Mesendoderm (in vitro differentiated cells): ENCODE measurements around the gene CPT1B.
A peak's percentile ranks its signal among the peaks of the same experiment; 100 is the strongest.

ENCODE experiments used
- DNase-seq: peaks from one replicate; pipeline ENCODE4 v3.0.0; 2013
- H2AK5ac ChIP-seq: 2 replicates; pipeline ENCODE4 v1.6.1; 2013; ENCODE audit warnings: low read length, inconsistent platforms
- H2BK120ac ChIP-seq: 2 replicates; pipeline ENCODE4 v1.6.1; 2013; ENCODE audit warnings: low read depth, mild to moderate bottlenecking, low read length, moderate library complexity, mixed read lengths
- H2BK15ac ChIP-seq: replicated peaks from 2 replicates; pipeline ENCODE4 v1.6.1; 2013; ENCODE audit warnings: low read depth, mild to moderate bottlenecking, moderate library complexity
- H2BK5ac ChIP-seq: 2 replicates; pipeline ENCODE4 v1.6.1; 2013; ENCODE audit warnings: low read length, inconsistent platforms
- H3K18ac ChIP-seq: 2 replicates; pipeline ENCODE4 v1.6.1; 2013; ENCODE audit warnings: mild to moderate bottlenecking, low read length, mixed read lengths
- H3K23ac ChIP-seq: one replicate; pipeline ENCODE4 v1.6.1; 2013; ENCODE audit warnings: low read length
- H3K27ac ChIP-seq: 2 replicates; pipeline ENCODE4 v1.5.1; 2013; ENCODE audit warnings: low read depth, mild to moderate bottlenecking, inconsistent platforms, low read length, moderate library complexity
- H3K27me3 ChIP-seq: 2 replicates; pipeline ENCODE4 v1.6.1; 2013; ENCODE audit warnings: low read length, control low read depth, mild to moderate bottlenecking, inconsistent platforms; ENCODE audit not compliant: insufficient read depth, poor library complexity
- H3K36me3 ChIP-seq: 2 replicates; pipeline ENCODE4 v1.6.1; 2013; ENCODE audit warnings: low read length, inconsistent platforms; ENCODE audit not compliant: control insufficient read depth, insufficient read depth
- H3K4ac ChIP-seq: one replicate; pipeline ENCODE4 v1.6.1; 2013; ENCODE audit warnings: low read depth, mild to moderate bottlenecking, low read length, moderate library complexity
- H3K4me1 ChIP-seq: 2 replicates; pipeline ENCODE4 v1.6.1; 2013; ENCODE audit warnings: low read depth, low read length, inconsistent platforms; ENCODE audit not compliant: control insufficient read depth
- H3K4me2 ChIP-seq: 2 replicates; pipeline ENCODE4 v1.6.1; 2013; ENCODE audit warnings: low read length
- H3K4me3 ChIP-seq: 2 replicates; pipeline ENCODE4 v1.5.1; 2013; ENCODE audit warnings: mild to moderate bottlenecking, low read length
- H3K56ac ChIP-seq: one replicate; pipeline ENCODE4 v1.6.1; 2013; ENCODE audit warnings: low read length
- H3K79me1 ChIP-seq: 2 replicates; pipeline ENCODE4 v1.6.1; 2013; ENCODE audit warnings: low read length, inconsistent platforms
- H3K79me2 ChIP-seq: 2 replicates; pipeline ENCODE4 v1.6.1; 2013; ENCODE audit warnings: mild to moderate bottlenecking, low read length; ENCODE audit not compliant: control insufficient read depth, insufficient read depth
- H3K9ac ChIP-seq: 2 replicates; pipeline ENCODE4 v1.6.1; 2013; ENCODE audit warnings: low read length, inconsistent platforms
- H4K5ac ChIP-seq: one replicate; pipeline ENCODE4 v1.6.1; 2013; ENCODE audit warnings: low read length
- H4K8ac ChIP-seq: one replicate; pipeline ENCODE4 v1.6.1; 2013; ENCODE audit warnings: low read depth, mild to moderate bottlenecking, control low read depth, low read length, moderate library complexity
- WGBS: extraction: QIAGEN DNeasy Blood & Tissue Kit; methylation state at CpG from one replicate; pipeline ENCODE4 v1.1.7; 2013; ENCODE audit warnings: low lambda C conversion rate, missing lambda C conversion rate; ENCODE audit not compliant: insufficient coverage; ENCODE audit errors: extremely low coverage; 5-methylcytosine and 5-hydroxymethylcytosine counted together

Gene CPT1B

DNA sequence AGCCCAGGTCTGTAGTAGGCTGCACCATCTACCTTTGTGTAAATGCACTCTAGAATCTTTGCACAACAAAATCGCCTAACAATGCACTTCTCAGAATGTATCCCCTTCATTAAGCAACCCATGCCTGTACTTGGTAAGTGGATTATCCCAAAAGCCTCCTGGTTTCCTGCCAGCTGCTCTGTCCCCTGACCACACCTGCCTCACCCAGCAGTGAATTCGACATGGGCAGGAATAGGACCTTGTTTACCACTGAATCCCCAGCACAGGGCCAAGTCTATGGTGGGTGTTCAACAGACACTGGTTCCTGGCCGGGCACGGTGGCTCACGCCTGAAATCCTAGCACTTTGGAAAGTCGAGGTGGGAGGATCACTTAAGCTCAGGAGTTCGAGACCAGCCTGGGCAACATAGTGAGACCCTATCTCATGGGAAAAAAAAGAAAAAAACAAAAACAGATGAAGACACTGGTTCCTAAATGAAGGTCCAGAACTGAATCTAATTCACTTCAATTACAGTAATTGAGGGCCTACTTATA, 10.4 kb downstream of the CPT1B start:
- Histone ChIP-seq H2BK120ac (no peak overlapping the region), H3K36me3 (peaks cover 19% of the 10 kb centered on the region), H2BK5ac (no peak overlapping the region), H3K4me3 (no peak overlapping the region), H3K79me1 (no peaks in the 10 kb centered on the region), H3K79me2 (no peaks in the 10 kb centered on the region), H3K56ac (no peak overlapping the region), H3K4ac (no peak overlapping the region), H4K8ac (no peak overlapping the region), H3K4me2 (no peak overlapping the region), H4K5ac (no peak overlapping the region), H3K9ac (no peak overlapping the region), H3K23ac (no peak overlapping the region), H3K27ac (no peak overlapping the region), H2AK5ac (no peak overlapping the region), H3K4me1 (no peaks in the 10 kb centered on the region), H2BK15ac (no peak overlapping the region), H3K18ac (no peak overlapping the region), H3K27me3 (no peaks in the 10 kb centered on the region)
- DNase-seq, result no peak
- WGBS, result no CpG with 5 or more reads among the region's 7 CpGs

DNA sequence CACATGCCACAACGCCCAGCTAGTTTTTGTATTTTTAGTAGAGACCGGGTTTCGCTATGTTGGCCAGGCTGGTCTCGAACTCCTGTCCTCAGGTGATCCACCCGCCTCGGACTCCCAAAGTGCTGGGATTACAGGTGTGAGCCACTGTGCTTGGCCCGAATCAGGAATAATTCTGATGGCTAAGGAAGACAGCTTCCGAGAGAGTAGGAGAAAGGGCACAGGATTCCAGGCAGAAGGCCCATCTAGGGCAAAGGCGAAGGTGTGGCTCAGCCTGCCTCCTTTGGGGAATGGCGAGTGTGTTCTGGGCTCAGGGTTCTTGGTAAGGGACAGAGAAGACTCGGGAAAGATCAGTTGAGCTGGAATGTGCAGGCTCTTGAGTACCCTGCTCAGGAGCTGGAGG, 13.9 kb downstream of the CPT1B start:
- Histone ChIP-seq H3K4ac (no peak overlapping the region), H4K5ac (no peak overlapping the region), H3K23ac (no peak overlapping the region), H2BK120ac (no peak overlapping the region), H3K36me3 (peaks cover 3% of the 10 kb centered on the region), H3K56ac (no peak overlapping the region), H2BK15ac (no peak overlapping the region), H3K27ac (no peak overlapping the region), H2AK5ac (no peak overlapping the region), H2BK5ac (no peak overlapping the region), H3K4me2 (no peak overlapping the region), H3K27me3 (no peaks in the 10 kb centered on the region), H3K4me1 (no peaks in the 10 kb centered on the region), H3K79me2 (no peaks in the 10 kb centered on the region), H3K4me3 (no peak overlapping the region), H4K8ac (no peak overlapping the region), H3K9ac (no peak overlapping the region), H3K79me1 (no peaks in the 10 kb centered on the region), H3K18ac (no peak overlapping the region)
- no peak for DNase-seq
- no CpG with 5 or more reads among the region's 11 CpGs for WGBS

DNA sequence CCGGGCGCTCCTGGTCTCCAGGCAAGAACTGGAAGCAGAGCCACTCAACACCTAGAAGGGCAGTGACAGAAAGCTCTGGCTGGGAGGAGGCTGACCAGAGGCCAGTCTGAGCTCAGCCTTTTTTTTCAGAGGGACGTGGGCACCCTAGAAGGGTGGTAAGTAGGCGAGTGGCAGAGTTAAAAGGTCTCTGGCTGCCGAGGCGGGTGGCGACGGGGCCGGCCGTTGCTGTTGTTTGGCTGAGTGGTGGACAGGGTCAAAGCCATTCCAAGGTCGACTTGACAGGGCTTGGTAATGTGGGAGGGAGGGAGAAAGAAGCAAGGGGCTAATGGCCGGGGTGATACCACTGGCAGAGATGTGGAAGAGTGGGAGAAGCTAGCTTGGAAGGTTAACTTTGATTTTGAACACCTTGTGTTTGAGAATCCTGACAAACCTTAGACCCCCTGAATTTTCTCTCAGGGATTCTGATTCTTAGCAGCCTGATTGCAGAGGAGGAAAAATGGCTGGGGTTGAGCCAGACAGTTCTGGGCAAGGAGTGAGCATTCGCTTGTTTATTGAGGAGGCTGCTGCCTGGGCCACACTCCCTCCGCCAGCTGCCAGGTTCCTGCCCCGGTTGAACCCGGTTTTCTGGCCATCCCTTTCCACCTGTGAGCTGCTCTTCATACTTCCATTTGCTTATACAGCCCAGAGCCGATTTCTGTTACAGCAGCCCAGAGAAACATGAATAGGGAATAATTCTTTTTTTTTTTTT, 14.6 kb downstream of the CPT1B start:
- Histone ChIP-seq H4K5ac (no peak overlapping the region), H2AK5ac (no peak overlapping the region), H3K4me1 (no peaks in the 10 kb centered on the region), H2BK15ac (no peak overlapping the region), H3K36me3 (no peaks in the 10 kb centered on the region), H3K56ac (peak overlapping the region; percentile 84), H2BK5ac (no peak overlapping the region), H3K4me2 (peak overlapping the region; percentile 99), H4K8ac (no peak overlapping the region), H3K79me2 (no peaks in the 10 kb centered on the region), H3K27ac (no peak overlapping the region), H3K27me3 (no peaks in the 10 kb centered on the region), H3K23ac (no peak overlapping the region), H3K4me3 (peak overlapping the region; percentile 70), H2BK120ac (no peak overlapping the region), H3K79me1 (no peaks in the 10 kb centered on the region), H3K4ac (no peak overlapping the region), H3K18ac (no peak overlapping the region), H3K9ac (peak overlapping the region; percentile 76)
- DNase-seq, result no peak
- no CpG with 5 or more reads among the region's 17 CpGs for WGBS

DNA sequence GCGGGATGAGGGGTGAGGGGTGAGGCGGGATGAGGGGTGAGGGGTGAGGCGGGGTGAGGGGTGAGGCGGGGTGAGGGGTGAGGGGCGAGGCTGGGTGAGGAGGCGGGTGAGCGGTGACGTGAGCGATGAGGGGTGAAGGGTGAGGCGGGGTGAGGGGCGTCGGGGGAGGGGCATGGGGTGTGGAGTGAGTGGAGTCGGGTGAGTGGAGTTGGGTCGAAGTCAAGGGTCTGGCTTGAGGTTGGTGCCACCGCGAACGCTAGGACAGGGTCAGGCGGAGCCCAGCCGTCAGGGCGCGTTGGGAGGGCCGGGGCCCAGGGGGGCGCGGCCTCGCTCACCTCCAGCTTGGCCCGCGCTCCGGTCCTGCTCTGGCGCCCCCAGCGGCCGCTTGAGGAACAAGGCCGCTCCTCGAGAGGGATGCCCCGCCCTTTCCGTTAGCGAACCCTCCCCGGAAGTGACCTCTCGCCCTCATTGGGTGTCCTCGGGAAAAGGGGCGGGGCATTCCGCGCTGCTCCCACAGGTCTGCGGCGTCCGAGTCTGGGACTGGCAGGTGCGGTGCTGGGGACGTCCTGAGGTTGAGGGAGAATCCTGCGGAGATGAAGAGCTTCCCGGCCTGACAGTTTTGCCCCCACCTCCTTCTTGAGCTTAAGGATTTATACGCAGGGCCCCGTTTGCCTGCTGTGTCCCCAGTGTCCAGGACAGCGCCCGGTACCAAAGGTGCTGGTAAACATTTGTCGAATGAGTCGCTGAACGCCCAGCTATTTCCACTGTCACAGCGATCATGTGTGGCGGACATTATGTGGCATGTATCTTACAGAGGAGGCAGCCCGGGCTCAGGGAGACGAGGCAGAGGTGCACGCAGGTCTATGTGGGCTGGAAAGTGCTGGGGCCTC, 15.5 kb downstream of the CPT1B start, which contains the start of gene SYCE3:
TSS of gene SYCE3 (minus strand) at position 397 of the 890 bp plus-strand sequence. CDS start 6,514 bp downstream, outside the sequence.
- Histone ChIP-seq H3K18ac (no peak within 1 kb of the TSS), H3K27ac (no peak within 1 kb of the TSS), H2BK5ac (no peak within 1 kb of the TSS), H3K4me2 (peak within 1 kb of the TSS; percentile 99), H3K4ac (no peak within 1 kb of the TSS), H2BK120ac (no peak within 1 kb of the TSS), H3K56ac (peak within 1 kb of the TSS; percentile 84), H4K5ac (no peak within 1 kb of the TSS), H3K27me3 (no peaks in the 10 kb centered on the region), H3K79me2 (no peaks in the 10 kb centered on the region), H3K4me3 (peak within 1 kb of the TSS; percentile 70), H3K36me3 (no peaks in the 10 kb centered on the region), H3K9ac (peak within 1 kb of the TSS; percentile 76), H2AK5ac (no peak within 1 kb of the TSS), H2BK15ac (no peak within 1 kb of the TSS), H4K8ac (no peak within 1 kb of the TSS), H3K23ac (no peak within 1 kb of the TSS), H3K4me1 (no peaks in the 10 kb centered on the region), H3K79me1 (no peaks in the 10 kb centered on the region)
- DNase-seq, result peak; percentile 96
- no CpG with 5 or more reads among the region's 61 CpGs for WGBS

DNA sequence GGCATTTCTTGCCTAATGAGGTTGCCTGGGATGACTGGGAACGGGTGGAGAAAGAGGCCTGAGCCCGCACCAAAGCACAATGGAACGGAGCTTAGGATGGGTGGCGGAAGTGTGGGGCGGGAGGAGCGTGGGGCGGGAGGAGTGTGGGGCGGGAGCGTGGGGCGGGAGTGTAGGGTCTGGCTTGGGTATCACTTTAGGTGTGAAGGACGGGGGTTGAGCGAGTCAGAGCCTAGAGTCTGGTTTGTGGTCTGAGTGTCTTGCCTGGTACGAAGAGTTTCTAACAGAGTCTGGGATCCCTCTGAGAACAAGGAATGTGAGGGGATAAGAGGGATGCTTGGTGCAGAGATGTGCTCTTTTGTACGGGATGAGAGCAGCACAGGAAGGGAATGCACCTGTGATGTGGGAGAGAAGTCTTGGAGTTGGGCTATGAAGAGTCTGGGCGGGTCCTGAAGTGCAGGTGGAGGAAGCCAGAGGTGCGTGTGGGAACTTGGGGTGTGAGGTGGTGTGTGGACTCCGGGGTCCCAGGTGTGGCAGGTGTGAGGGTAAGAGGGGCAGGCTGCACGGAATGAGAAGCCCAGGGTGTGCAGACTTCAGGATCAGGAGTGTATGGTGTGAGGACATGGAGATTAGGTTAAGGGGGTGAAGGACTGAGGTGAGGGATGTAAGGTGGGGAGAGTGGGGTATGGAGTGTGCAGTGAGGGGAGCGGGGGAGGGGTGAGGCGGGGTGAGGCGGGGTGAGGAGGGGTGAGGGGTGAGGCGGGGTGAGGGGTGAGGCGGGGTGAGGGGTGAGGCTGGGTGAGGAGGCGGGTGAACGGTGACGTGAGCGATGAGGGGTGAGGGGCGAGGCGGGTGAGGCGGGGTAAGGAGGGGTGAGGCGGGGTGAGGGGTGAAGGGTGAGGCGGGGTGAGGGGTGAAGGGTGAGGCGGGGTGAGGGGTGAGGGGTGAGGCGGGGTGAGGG, 16.5 kb downstream of the CPT1B start:
- no peak overlapping the region for H3K4ac ChIP-seq
- H3K36me3 ChIP-seq, result no peaks in the 10 kb centered on the region
- H3K23ac ChIP-seq, result no peak overlapping the region
- peak; percentile 25 for DNase-seq
- H3K56ac ChIP-seq, result no peak overlapping the region
- no peak overlapping the region for H2BK120ac ChIP-seq
- no CpG with 5 or more reads among the region's 34 CpGs for WGBS
- no peak overlapping the region for H3K18ac ChIP-seq
- H3K4me3 ChIP-seq, result no peak overlapping the region
- no peaks in the 10 kb centered on the region for H3K4me1 ChIP-seq
- no peaks in the 10 kb centered on the region for H3K79me2 ChIP-seq
- no peak overlapping the region for H4K8ac ChIP-seq
- H3K27ac ChIP-seq, result no peak overlapping the region
- no peaks in the 10 kb centered on the region for H3K27me3 ChIP-seq
- no peaks in the 10 kb centered on the region for H3K79me1 ChIP-seq
- H3K9ac ChIP-seq, result no peak overlapping the region
- H2BK15ac ChIP-seq, result no peak overlapping the region
- H2AK5ac ChIP-seq, result no peak overlapping the region
- H2BK5ac ChIP-seq, result no peak overlapping the region
- no peak overlapping the region for H4K5ac ChIP-seq
- H3K4me2 ChIP-seq, result no peak overlapping the region
